Lower leg skin (tissue), 4 donors: Measurements from ENCODE around the gene SHBG. TPM values are rescaled to one million over a fixed set of nuclear protein-coding genes. Genes with fewer than 3 reads are reported as not detected.

Experiments
- DNase-seq, 2 donors: peaks; one replicate each; pipeline ENCODE4 v3.0.0-alpha.2; 2019; ENCODE audit warnings: low spot score in 2 of 2
- H3K4me3 ChIP-seq: fragments of 200-600 bp; sonication (generic); 2 replicates; pipeline ENCODE4 v1.5.1; 2017; ENCODE audit warnings: mild to moderate bottlenecking, low read depth; ENCODE audit not compliant: poor library complexity, severe bottlenecking
- POLR2A ChIP-seq, 2 donors: fragments of 450-650 bp; IDR thresholded peaks; one replicate each; pipeline ENCODE4 v1.6.1; 2016 to 2017; ENCODE audit warnings: antibody characterized with exemption in 2 of 2, mild to moderate bottlenecking in 1 of 2, moderate library complexity in 1 of 2
- WGBS, 2 donors: methylation state at CpG; one replicate each; pipeline ENCODE4 v1.1.5; 2018; 5-methylcytosine and 5-hydroxymethylcytosine counted together
- intact Hi-C: fragments of 100-400 bp; cut with DNase I; formaldehyde crosslinking; loops from one replicate; pipeline ENCODE4 v1.15.0; 2023; ENCODE audit warnings: low total_unique reads
- total RNA-seq, 4 donors: library from RNA; depleted of rRNA; stranded (reverse); fragments of >200 nt; gene quantifications; one replicate each; pipeline ENCODE4 v1.1.0, GENCODE V29; 2016
- TF ChIP-seq, protein P1 (sequence below), 3 donors: fragments of 450-650 bp; IDR thresholded peaks; one replicate each; pipeline ENCODE4 v1.5.1; 2016; ENCODE audit warnings: antibody characterized with exemption in 3 of 3, mild to moderate bottlenecking in 3 of 3, moderate library complexity in 2 of 3

Gene SHBG, protein sequence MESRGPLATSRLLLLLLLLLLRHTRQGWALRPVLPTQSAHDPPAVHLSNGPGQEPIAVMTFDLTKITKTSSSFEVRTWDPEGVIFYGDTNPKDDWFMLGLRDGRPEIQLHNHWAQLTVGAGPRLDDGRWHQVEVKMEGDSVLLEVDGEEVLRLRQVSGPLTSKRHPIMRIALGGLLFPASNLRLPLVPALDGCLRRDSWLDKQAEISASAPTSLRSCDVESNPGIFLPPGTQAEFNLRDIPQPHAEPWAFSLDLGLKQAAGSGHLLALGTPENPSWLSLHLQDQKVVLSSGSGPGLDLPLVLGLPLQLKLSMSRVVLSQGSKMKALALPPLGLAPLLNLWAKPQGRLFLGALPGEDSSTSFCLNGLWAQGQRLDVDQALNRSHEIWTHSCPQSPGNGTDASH
- not detected for total RNA-seq

DNA sequence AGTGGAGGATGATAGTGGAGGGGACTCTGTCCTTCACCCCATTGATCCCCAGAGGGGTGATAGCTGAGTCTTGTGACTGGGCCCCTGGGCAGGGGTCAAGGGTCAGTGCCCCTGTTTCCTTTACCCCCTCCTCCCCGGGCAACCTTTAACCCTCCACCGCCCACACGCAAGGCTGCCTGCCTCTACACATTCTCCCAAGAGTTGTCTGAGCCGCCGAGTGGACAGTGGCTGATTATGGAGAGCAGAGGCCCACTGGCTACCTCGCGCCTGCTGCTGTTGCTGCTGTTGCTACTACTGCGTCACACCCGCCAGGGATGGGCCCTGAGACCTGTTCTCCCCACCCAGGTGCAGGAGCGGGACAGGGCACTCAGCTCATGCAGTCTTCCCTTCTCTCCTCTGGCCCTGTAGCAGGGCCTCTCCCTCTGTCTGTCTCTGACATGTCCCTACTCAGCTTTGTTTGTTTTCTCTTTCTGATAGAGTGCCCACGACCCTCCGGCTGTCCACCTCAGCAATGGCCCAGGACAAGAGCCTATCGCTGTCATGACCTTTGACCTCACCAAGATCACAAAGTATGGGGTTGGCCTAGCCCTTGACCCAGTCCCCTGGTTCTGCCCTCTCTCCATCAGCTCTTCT, at the start of gene SHBG:
SHBG (plus strand) TSS at position 197 of the 633 bp plus-strand sequence; CDS start at position 235, 38 bp downstream.
- WGBS, 2 donors = 85% methylated on average over 13 of the region's 13 CpGs
- DNase-seq = no peak
- TF ChIP-seq, protein P1, sequence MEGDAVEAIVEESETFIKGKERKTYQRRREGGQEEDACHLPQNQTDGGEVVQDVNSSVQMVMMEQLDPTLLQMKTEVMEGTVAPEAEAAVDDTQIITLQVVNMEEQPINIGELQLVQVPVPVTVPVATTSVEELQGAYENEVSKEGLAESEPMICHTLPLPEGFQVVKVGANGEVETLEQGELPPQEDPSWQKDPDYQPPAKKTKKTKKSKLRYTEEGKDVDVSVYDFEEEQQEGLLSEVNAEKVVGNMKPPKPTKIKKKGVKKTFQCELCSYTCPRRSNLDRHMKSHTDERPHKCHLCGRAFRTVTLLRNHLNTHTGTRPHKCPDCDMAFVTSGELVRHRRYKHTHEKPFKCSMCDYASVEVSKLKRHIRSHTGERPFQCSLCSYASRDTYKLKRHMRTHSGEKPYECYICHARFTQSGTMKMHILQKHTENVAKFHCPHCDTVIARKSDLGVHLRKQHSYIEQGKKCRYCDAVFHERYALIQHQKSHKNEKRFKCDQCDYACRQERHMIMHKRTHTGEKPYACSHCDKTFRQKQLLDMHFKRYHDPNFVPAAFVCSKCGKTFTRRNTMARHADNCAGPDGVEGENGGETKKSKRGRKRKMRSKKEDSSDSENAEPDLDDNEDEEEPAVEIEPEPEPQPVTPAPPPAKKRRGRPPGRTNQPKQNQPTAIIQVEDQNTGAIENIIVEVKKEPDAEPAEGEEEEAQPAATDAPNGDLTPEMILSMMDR (IDR thresholded peaks at IDR 0.05) = no peak
- no peak for TF ChIP-seq POLR2A (IDR thresholded peaks at IDR 0.05)
- intact Hi-C loops = no loop called here
- no peak within 1 kb of the TSS for H3K4me3 ChIP-seq

DNA sequence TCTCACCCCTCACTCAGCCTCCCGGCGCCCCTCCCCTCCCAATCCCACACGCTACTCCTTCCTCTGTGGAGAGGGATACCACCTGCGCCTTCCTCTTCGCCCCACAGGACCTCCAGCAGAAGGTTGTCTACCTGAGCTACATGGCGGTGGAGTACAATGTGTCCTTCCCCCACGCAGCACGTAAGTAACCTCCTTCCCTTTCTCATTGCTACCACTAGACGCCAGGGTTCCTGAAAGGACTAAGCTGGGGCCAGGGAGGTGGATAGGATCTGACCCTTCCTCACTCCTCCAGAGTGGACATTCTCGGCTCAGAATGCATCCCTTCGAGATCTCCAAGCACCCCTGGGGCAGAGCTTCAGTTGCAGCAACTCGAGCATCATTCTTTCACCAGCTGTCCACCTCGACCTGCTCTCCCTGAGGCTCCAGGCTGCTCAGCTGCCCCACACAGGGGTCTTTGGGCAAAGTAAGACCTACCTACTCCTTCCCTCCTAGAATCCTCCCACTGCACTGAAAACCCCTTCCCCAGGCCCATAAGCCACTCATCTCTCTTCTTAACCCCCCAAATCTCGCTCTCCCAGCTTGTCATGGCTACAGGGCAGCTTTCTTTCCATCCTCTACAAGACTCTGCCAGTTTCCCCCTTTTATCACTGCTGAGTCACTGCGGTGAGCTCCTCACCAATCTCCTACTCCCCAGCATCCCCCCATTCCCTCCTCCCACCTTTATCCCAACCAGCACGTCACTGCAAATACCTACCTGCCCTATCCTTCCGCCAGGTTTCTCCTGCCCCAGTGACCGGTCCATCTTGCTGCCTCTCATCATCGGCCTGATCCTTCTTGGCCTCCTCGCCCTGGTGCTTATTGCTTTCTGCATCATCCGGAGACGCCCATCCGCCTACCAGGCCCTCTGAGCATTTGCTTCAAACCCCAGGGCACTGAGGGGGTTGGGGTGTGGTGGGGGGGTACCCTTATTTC, 49.0 kb upstream of the SHBG start:
- no peak overlapping the region for H3K4me3 ChIP-seq
- intact Hi-C loops = no loop called here
- TF ChIP-seq POLR2A (IDR thresholded peaks at IDR 0.05) = no peak
- TF ChIP-seq, protein P1 (IDR thresholded peaks at IDR 0.05) = no peak
- 79% methylated on average over 23 of the region's 23 CpGs for WGBS, 2 donors
- DNase-seq = peak in 1 of 2 donors; percentile 80

DNA sequence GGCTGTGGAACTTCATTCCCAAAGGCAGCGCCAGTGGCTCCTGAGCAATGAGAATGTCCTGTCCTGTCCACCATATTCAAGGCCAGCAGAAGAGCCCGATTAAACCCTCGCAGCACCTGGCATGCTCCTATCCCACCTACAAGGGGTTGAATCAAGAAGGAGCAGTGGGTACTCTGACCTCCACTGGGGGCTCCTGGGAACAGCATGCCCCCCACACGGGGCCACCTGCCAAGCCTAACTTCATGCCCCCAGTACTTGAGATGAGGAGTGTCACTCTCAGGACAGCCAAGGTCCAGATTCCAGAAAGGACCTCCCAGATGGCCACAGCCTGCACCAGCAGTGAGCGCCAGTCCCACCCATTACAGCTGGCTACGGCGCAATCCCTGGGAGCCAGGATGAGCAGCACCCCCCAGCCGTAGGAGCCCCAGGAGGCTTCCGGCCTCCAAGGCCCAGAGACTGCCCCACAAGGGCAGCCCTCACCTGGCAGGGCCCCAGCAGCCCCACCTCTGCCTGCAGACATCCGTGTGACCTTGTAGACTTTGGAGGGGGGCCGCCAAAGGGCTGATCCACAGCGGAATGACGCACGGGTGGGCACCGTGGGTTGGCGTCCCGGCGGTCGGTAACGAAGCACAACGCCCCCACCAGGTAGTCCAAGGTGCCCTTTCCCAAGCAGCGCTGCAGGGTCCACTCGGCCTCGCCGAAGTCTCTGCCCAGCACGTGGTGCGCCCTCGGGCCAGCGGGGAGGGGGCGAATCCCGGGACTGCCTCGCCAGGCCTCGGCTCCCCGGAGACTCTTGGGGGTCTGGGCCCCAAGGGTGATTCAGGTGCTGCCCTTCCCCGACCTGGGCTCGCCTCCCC, 47.3 kb upstream of the SHBG start:
- peak in 1 of 2 donors; percentile 88 for DNase-seq
- intact Hi-C loops = no loop called here
- H3K4me3 ChIP-seq = no peak overlapping the region
- TF ChIP-seq, protein P1 (IDR thresholded peaks at IDR 0.05) = no peak
- TF ChIP-seq POLR2A (IDR thresholded peaks at IDR 0.05) = no peak
- 81% methylated on average over 23 to 36 of the region's 36 CpGs for WGBS, 2 donors

DNA sequence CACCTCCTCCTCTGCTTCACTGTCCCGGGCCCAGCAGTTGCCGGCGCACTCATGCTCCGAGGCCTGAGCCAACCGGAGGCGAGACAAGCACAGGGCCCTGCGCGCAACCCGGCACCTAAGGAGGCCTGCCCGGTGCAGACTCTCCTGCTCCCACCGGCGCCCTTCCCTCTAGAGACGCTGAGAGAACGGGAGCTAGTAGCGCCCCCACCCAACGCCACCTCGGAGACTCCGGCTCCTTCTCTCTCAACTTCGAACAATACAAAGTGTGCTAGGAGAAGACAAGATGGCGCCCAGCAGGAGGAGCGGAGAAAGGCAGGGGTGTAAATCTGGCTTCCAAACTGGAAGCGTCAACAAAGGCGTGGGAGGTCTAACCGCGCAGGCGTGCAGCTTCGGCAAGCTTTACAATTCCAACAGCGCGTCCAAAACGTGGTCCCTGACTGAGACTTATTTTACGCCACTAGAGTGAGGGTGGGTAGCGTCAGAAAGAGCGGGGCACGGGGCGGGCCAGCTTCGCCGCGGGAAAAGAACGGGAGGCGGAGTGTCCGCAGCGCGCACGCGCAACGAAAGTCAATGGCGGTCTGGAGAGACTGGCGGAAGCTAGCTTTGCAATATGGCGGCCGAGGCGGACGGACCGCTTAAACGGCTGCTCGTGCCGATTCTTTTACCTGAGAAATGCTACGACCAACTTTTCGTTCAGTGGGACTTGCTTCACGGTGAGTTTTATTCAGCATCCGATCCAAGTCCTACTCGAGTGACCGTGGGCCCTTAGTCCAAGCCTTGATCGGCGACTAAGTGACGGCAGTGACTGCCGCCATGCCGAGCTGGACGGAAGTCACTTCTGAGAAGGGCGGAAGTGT, 46.5 kb upstream of the SHBG start, which contains the start of gene MPDU1:
MPDU1 (plus strand) TSS at position 600 of the 857 bp plus-strand sequence; CDS start at position 611, 11 bp downstream.
- intact Hi-C loops = no loop called here
- peak within 1 kb of the TSS; percentile 31 for H3K4me3 ChIP-seq
- no peak for TF ChIP-seq POLR2A (IDR thresholded peaks at IDR 0.05)
- TF ChIP-seq, protein P1 (IDR thresholded peaks at IDR 0.05) = no peak
- peak; percentile 96 to 99 for DNase-seq
- WGBS, 2 donors = 11 to 15% methylated on average over 62 to 69 of the region's 69 CpGs
